ENCODE measurements around the gene SYCE3. TPM values are rescaled to one million over a fixed set of nuclear protein-coding genes. Genes with fewer than 3 reads are reported as not detected.

SYCE3 gene
- total RNA-seq, 4 donors from 2014 or later = not detected

- Histone ChIP-seq H3K36me3 (peaks cover 0 to 77% of the 10 kb centered on the region in 2 donors), H3K27ac (no peak overlapping the region), H3K4me3 (no peak overlapping the region), H3K4me1 (no peaks in the 10 kb centered on the region), H3K27me3 (no peaks in the 10 kb centered on the region), H3K9me3 (no peaks in the 10 kb centered on the region)
- 93 to 100% methylated on average over 1 to 3 of the region's 12 CpGs for WGBS, 2 donors (ENCODE audit: low coverage in 1 of 2)
- no peak for TF ChIP-seq POLR2A (IDR thresholded peaks at IDR 0.05)
- no peak for TF ChIP-seq CTCF (IDR thresholded peaks at IDR 0.05)
- TF ChIP-seq POLR2AphosphoS5 (IDR thresholded peaks at IDR 0.05) = no peak
- no peak for TF ChIP-seq EP300 (IDR thresholded peaks at IDR 0.05)
- ATAC-seq = no peak
Measured at GRCh38 chr22:50570861-50571260, 8.1 kb upstream of the SYCE3 start.

- 50 to 68% methylated on average over 1 to 3 of the region's 13 CpGs for WGBS, 2 donors (ENCODE audit: low coverage in 1 of 2)
- no peak overlapping the region for H3K4me3 ChIP-seq
- H3K27me3 ChIP-seq = no peaks in the 10 kb centered on the region
- no peaks in the 10 kb centered on the region for H3K9me3 ChIP-seq
- ATAC-seq = no peak
- no peak overlapping the region for H3K27ac ChIP-seq
- no peaks in the 10 kb centered on the region for H3K4me1 ChIP-seq
- peaks cover 0 to 72% of the 10 kb centered on the region in 2 donors for H3K36me3 ChIP-seq
- TF ChIP-seq POLR2A (IDR thresholded peaks at IDR 0.05) (no peak), CTCF (IDR thresholded peaks at IDR 0.05) (no peak), EP300 (IDR thresholded peaks at IDR 0.05) (no peak), POLR2AphosphoS5 (IDR thresholded peaks at IDR 0.05) (no peak)
Measured at GRCh38 chr22:50569896-50570535, 7.3 kb upstream of the SYCE3 start.

- no peaks in the 10 kb centered on the region for H3K9me3 ChIP-seq
- no peak for ATAC-seq
- H3K4me1 ChIP-seq = peaks cover 0 to 5% (median 0%) of the 10 kb centered on the region in 3 donors
- no peak overlapping the region for H3K4me3 ChIP-seq
- H3K27ac ChIP-seq = no peak overlapping the region
- TF ChIP-seq CTCF (IDR thresholded peaks at IDR 0.05) (no peak), POLR2AphosphoS5 (IDR thresholded peaks at IDR 0.05) (no peak), EP300 (IDR thresholded peaks at IDR 0.05) (no peak), POLR2A (IDR thresholded peaks at IDR 0.05) (no peak)
- WGBS, 2 donors (ENCODE audit: low coverage in 1 of 2) = 86% methylated on average over 1 of the region's 8 CpGs; no CpG with 5 or more reads in 1 of the 2 donors
- H3K27me3 ChIP-seq = no peaks in the 10 kb centered on the region
- H3K36me3 ChIP-seq = peaks cover 0 to 67% of the 10 kb centered on the region in 2 donors
Measured at GRCh38 chr22:50569041-50569459, 6.3 kb upstream of the SYCE3 start.

GRCh38 chr22:50568626-50569025 lies 5.9 kb upstream of the SYCE3 start:
- no peak overlapping the region for H3K27ac ChIP-seq
- no peak for ATAC-seq

More at GRCh38 chr22:50568626-50569025, 5.9 kb upstream of the SYCE3 start:
- WGBS, 2 donors (ENCODE audit: low coverage in 1 of 2) = 94 to 100% methylated on average over 3 to 4 of the region's 7 CpGs
- no peak overlapping the region for H3K4me3 ChIP-seq
- peaks cover 0 to 63% of the 10 kb centered on the region in 2 donors for H3K36me3 ChIP-seq
- TF ChIP-seq CTCF (IDR thresholded peaks at IDR 0.05) = no peak
- no peak for TF ChIP-seq POLR2A (IDR thresholded peaks at IDR 0.05)
- no peak for TF ChIP-seq EP300 (IDR thresholded peaks at IDR 0.05)
- no peak for TF ChIP-seq POLR2AphosphoS5 (IDR thresholded peaks at IDR 0.05)
- H3K27me3 ChIP-seq = no peaks in the 10 kb centered on the region
- H3K4me1 ChIP-seq = peaks cover 0 to 9% (median 2%) of the 10 kb centered on the region in 3 donors
- H3K9me3 ChIP-seq = no peaks in the 10 kb centered on the region
